SHP77 (cell line): ENCODE measurements around the gene PGAM2.
"Not testable (repeated sequence)": the region's sequence is repeated elsewhere in the genome, so short reads cannot be mapped to it uniquely, and the experiment has no call there.

Experiments
- DNase-seq, 2 experiments: peaks; one replicate each; lab custom pipeline; 2025; lab: John Stamatoyannopoulos, UW

The PGAM2 gene

GRCh38 chr7:44050121-44050914 lies 15.0 kb downstream of the PGAM2 start:
- no peak for DNase-seq

- no peak for DNase-seq
Observed at GRCh38 chr7:44048031-44048795, 17.2 kb downstream of the PGAM2 start.

- DNase-seq, result no peak
Observed at GRCh38 chr7:44046321-44047061, 18.9 kb downstream of the PGAM2 start.

GRCh38 chr7:44045226-44046014 lies 19.9 kb downstream of the PGAM2 start:
- peak in 1 of 2 experiments; percentile 24 for DNase-seq

GRCh38 chr7:44044315-44045225 lies 20.8 kb downstream of the PGAM2 start, which contains the start of gene DBNL:
Gene DBNL (plus strand): TSS chr7:44044702. CDS start chr7:44044738, 36 bp downstream.
- peak; percentile 91 to 95 for DNase-seq

- DNase-seq, result peak in 1 of 2 experiments; percentile 4
Observed at GRCh38 chr7:44043902-44044301, 21.5 kb downstream of the PGAM2 start.

GRCh38 chr7:44042221-44042620 lies 23.1 kb downstream of the PGAM2 start:
- DNase-seq, result no peak

- peak; percentile 39 to 64 for DNase-seq
Observed at GRCh38 chr7:44040493-44040891, 24.9 kb downstream of the PGAM2 start.

GRCh38 chr7:44039800-44040492 lies 25.4 kb downstream of the PGAM2 start:
- not testable (repeated sequence) for DNase-seq

- peak; percentile 98 to 99 for DNase-seq
Observed at GRCh38 chr7:44038961-44039558, 26.3 kb downstream of the PGAM2 start.

GRCh38 chr7:44038553-44038952 lies 26.8 kb downstream of the PGAM2 start:
- DNase-seq, result not testable (repeated sequence)

GRCh38 chr7:44037951-44038350 lies 27.4 kb downstream of the PGAM2 start:
- not testable (repeated sequence) for DNase-seq

- not testable (repeated sequence) for DNase-seq
Observed at GRCh38 chr7:44036364-44036763, 29.0 kb downstream of the PGAM2 start.

- DNase-seq, result not testable (repeated sequence)
Observed at GRCh38 chr7:44033971-44034844, 31.2 kb downstream of the PGAM2 start.

- DNase-seq, result not testable (repeated sequence)
Observed at GRCh38 chr7:44032031-44032430, 33.3 kb downstream of the PGAM2 start.

- not testable (repeated sequence) for DNase-seq
Observed at GRCh38 chr7:44031319-44031718, 34.0 kb downstream of the PGAM2 start.

- not testable (repeated sequence) for DNase-seq
Observed at GRCh38 chr7:44030029-44030428, 35.3 kb downstream of the PGAM2 start.

GRCh38 chr7:44029433-44029832 lies 35.9 kb downstream of the PGAM2 start:
- not testable (repeated sequence) for DNase-seq
